DND-41 (cell line): ENCODE data around the gene YLPM1.

Experiments
- ATAC-seq: fragments of 200-7000 bp; cut with Tn5 transposase; 3 replicates; pipeline ENCODE4 v1.9.1; 2021; ENCODE audit warnings: low read depth; ENCODE audit not compliant: insufficient read depth
- DNase-seq: peaks from one replicate; pipeline ENCODE4 v3.0.0-alpha.2; 2020
- H2AFZ ChIP-seq: 2 replicates; pipeline ENCODE4 v1.6.0; 2012; ENCODE audit warnings: low read depth, low read length
- H3K27ac ChIP-seq: 2 replicates; pipeline ENCODE4 v1.5.1; 2012; ENCODE audit warnings: low read length, inconsistent platforms
- H3K27me3 ChIP-seq: fragments of 200-600 bp; sonication (generic); 2 replicates; pipeline ENCODE4 v1.6.0; 2012; ENCODE audit warnings: low read length, mild to moderate bottlenecking, inconsistent platforms; ENCODE audit not compliant: insufficient read depth, poor library complexity
- H3K36me3 ChIP-seq: 2 replicates; pipeline ENCODE4 v1.5.1; 2012; ENCODE audit warnings: low read length, inconsistent platforms; ENCODE audit not compliant: insufficient read depth
- H3K4me1 ChIP-seq: 2 replicates; pipeline ENCODE4 v1.5.1; 2012; ENCODE audit warnings: mild to moderate bottlenecking, low read length; ENCODE audit not compliant: insufficient read depth
- H3K4me2 ChIP-seq: 2 replicates; pipeline ENCODE4 v1.6.0; 2012; ENCODE audit warnings: mild to moderate bottlenecking, moderate library complexity, low read length, inconsistent platforms; ENCODE audit not compliant: insufficient read depth
- H3K4me3 ChIP-seq, 2 experiments: fragments of 200-600 bp in 1 of 2; shearing (Covaris generic) in 1 of 2; 2 replicates each; pipeline ENCODE4 v1.5.1; 2012 to 2016; ENCODE audit warnings: inconsistent platforms in 2 of 2, low read length in 2 of 2, mild to moderate bottlenecking in 2 of 2, low read depth in 1 of 2, moderate library complexity in 1 of 2
- H3K79me2 ChIP-seq: 2 replicates; pipeline ENCODE4 v1.6.0; 2012; ENCODE audit warnings: low read length, inconsistent platforms; ENCODE audit not compliant: insufficient read depth
- H3K9ac ChIP-seq: 2 replicates; pipeline ENCODE4 v1.6.0; 2012; ENCODE audit warnings: low read depth, mild to moderate bottlenecking, inconsistent platforms, low read length, moderate library complexity
- H3K9me3 ChIP-seq: 2 replicates; pipeline ENCODE4 v1.5.1; 2012; ENCODE audit warnings: low read length, moderate library complexity, mild to moderate bottlenecking, inconsistent platforms; ENCODE audit not compliant: insufficient read depth, severe bottlenecking
- H4K20me1 ChIP-seq: 2 replicates; pipeline ENCODE4 v1.6.0; 2012; ENCODE audit warnings: low read length; ENCODE audit not compliant: insufficient read depth
- EZH2 ChIP-seq: IDR thresholded peaks from 3 replicates; pipeline ENCODE4 v1.6.1; 2012; ENCODE audit warnings: borderline replicate concordance, low read depth, mild to moderate bottlenecking, moderate library complexity, low read length, inconsistent platforms; ENCODE audit not compliant: severe bottlenecking
- TF ChIP-seq, protein P1 (sequence below): IDR thresholded peaks from 2 replicates; pipeline ENCODE4 v1.5.1; 2012; ENCODE audit warnings: borderline replicate concordance, low read length, moderate library complexity, mild to moderate bottlenecking; ENCODE audit not compliant: poor library complexity, severe bottlenecking; ENCODE audit errors: extremely low read depth

YLPM1 gene

DNA sequence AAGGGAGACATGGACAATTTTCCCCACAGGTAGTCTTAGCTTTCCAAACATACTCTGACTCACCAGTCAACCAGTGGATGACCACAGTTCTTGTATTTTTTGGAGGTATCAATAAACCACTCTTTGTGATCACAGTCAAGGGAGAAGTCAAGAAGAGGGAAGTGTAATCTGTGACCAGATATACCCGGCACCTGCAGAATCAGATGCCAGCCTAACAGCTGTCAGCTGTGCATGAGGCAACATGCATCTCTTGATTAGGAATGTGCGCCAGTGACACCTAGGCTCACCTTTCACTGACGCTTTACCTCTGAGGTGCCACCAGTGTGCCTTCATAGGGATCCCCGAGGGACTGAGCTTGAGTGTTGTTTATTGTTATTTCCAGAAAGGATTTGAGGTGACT lies 92.8 kb downstream of the YLPM1 start:
- Histone ChIP-seq H3K79me2 (no peaks in the 10 kb centered on the region), H3K4me1 (no peaks in the 10 kb centered on the region), H3K27ac (no peak overlapping the region), H4K20me1 (no peaks in the 10 kb centered on the region), H2AFZ (no peak overlapping the region), H3K9ac (no peak overlapping the region), H3K4me3 (no peak overlapping the region), H3K36me3 (peaks cover 8% of the 10 kb centered on the region; the same call in 1 of the 2 replicates), H3K9me3 (no peaks in the 10 kb centered on the region), H3K27me3 (no peaks in the 10 kb centered on the region), H3K4me2 (no peak overlapping the region)
- no peak for DNase-seq
- no peak for TF ChIP-seq EZH2
- TF ChIP-seq, protein P1, sequence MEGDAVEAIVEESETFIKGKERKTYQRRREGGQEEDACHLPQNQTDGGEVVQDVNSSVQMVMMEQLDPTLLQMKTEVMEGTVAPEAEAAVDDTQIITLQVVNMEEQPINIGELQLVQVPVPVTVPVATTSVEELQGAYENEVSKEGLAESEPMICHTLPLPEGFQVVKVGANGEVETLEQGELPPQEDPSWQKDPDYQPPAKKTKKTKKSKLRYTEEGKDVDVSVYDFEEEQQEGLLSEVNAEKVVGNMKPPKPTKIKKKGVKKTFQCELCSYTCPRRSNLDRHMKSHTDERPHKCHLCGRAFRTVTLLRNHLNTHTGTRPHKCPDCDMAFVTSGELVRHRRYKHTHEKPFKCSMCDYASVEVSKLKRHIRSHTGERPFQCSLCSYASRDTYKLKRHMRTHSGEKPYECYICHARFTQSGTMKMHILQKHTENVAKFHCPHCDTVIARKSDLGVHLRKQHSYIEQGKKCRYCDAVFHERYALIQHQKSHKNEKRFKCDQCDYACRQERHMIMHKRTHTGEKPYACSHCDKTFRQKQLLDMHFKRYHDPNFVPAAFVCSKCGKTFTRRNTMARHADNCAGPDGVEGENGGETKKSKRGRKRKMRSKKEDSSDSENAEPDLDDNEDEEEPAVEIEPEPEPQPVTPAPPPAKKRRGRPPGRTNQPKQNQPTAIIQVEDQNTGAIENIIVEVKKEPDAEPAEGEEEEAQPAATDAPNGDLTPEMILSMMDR = no peak
- ATAC-seq = no peak

DNA sequence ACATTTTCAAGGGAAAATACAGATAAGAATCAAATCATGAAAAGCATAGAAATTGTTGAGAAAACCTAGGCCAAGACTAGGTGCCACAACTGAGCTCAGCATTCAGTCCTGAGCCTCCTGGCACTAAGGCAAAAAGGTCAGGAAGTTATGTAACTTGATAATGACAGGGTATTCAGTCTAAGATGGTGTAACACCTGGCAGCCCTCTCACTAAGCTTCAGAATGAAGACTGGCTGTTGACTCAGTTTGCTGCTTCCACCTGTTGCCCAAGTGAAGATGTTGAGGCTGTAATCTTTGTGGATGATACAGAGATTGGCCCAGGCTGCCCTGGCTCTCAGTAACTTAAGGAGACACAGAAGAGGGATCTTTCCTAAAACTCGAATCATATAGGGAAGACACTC lies 93.2 kb downstream of the YLPM1 start:
- H3K9me3 ChIP-seq = no peaks in the 10 kb centered on the region
- TF ChIP-seq, protein P1 = no peak
- TF ChIP-seq EZH2 = no peak
- H3K4me1 ChIP-seq = no peaks in the 10 kb centered on the region
- H2AFZ ChIP-seq = no peak overlapping the region
- no peaks in the 10 kb centered on the region for H3K27me3 ChIP-seq
- no peak overlapping the region for H3K27ac ChIP-seq
- DNase-seq = no peak
- no peak overlapping the region for H3K4me3 ChIP-seq
- peaks cover 8% of the 10 kb centered on the region; the same call in 1 of the 2 replicates for H3K36me3 ChIP-seq
- no peak for ATAC-seq
- no peak overlapping the region for H3K9ac ChIP-seq
- H3K79me2 ChIP-seq = no peaks in the 10 kb centered on the region
- H4K20me1 ChIP-seq = no peaks in the 10 kb centered on the region
- no peak overlapping the region for H3K4me2 ChIP-seq

DNA sequence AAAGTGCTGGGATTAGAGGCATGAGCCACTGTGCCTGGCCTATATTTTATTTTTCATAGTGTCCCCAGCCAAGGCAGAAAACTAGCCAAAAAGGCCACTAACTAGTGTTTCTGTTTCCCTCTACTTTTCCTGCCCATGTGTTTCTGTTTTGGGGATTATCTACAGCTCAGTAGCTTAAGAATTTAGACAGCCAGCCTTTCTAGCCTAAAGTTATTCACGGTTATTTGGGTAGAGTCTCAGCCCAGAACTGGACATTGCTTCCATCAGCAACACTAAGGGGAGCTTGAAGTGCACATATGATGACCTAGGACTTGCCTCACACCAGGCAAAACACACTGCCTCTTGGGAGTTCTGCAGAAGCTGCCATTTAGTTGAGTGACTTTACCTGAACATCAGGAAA lies 94.9 kb downstream of the YLPM1 start:
- Histone ChIP-seq H3K36me3 (peaks cover 8% of the 10 kb centered on the region; the same call in 1 of the 2 replicates), H4K20me1 (no peaks in the 10 kb centered on the region), H3K9me3 (no peaks in the 10 kb centered on the region), H3K27ac (no peak overlapping the region), H3K27me3 (no peaks in the 10 kb centered on the region), H2AFZ (no peak overlapping the region), H3K9ac (no peak overlapping the region), H3K4me1 (no peaks in the 10 kb centered on the region), H3K4me2 (no peak overlapping the region), H3K4me3 (no peak overlapping the region), H3K79me2 (no peaks in the 10 kb centered on the region)
- no peak for DNase-seq
- TF ChIP-seq, protein P1 = no peak
- TF ChIP-seq EZH2 = no peak
- ATAC-seq = no peak
